Keratinocyte (primary cell): ENCODE measurements around the gene PLCL1. TPM values are rescaled to one million over a fixed set of nuclear protein-coding genes. Genes with fewer than 3 reads are reported as not detected.

Experiments used
- DNase-seq: peaks from one replicate; pipeline ENCODE4 v3.0.0-alpha.2; 2011; ENCODE audit warnings: low read depth, missing footprints, low spot score
- FAIRE-seq: peaks from 2 replicates; lab custom pipeline; 2011; peaks lifted over from hg19 to GRCh38; lab: Jason Lieb, UNC
- H2AFZ ChIP-seq: 2 replicates; pipeline ENCODE4 v1.6.0; 2012; ENCODE audit warnings: low read length, control low read depth, inconsistent platforms; ENCODE audit not compliant: control insufficient read depth
- H3K27ac ChIP-seq: 2 replicates; pipeline ENCODE4 v1.5.1; 2011; ENCODE audit warnings: low read length; ENCODE audit not compliant: control insufficient read depth, insufficient read depth
- H3K27me3 ChIP-seq: 3 replicates; pipeline ENCODE4 v1.6.0; 2011; ENCODE audit warnings: low read length; ENCODE audit not compliant: control insufficient read depth, insufficient read depth; ENCODE audit errors: extremely low read depth
- H3K36me3 ChIP-seq, 2 experiments: 2 replicates in 1 of 2; 3 replicates in 1 of 2; pipeline ENCODE4 v1.5.1; 2011; ENCODE audit warnings: low read length in 2 of 2, mild to moderate bottlenecking in 1 of 2; ENCODE audit not compliant: control insufficient read depth in 2 of 2, insufficient read depth in 2 of 2; ENCODE audit errors: extremely low read depth in 1 of 2
- H3K4me1 ChIP-seq: 3 replicates; pipeline ENCODE4 v1.5.1; 2011; ENCODE audit warnings: low read length; ENCODE audit not compliant: control insufficient read depth, insufficient read depth; ENCODE audit errors: extremely low read depth
- H3K4me2 ChIP-seq: 3 replicates; pipeline ENCODE4 v1.6.0; 2011; ENCODE audit warnings: low read depth, low read length; ENCODE audit not compliant: control insufficient read depth, insufficient read depth; ENCODE audit errors: extremely low read depth
- H3K4me3 ChIP-seq, 3 experiments: fragments of 200-600 bp in 1 of 3; sonication (generic) in 1 of 3; 2 replicates in 2 of 3; 3 replicates in 1 of 3; pipeline ENCODE4 v1.5.1; 2011 to 2016; ENCODE audit warnings: low read length in 3 of 3, mild to moderate bottlenecking in 3 of 3, control low read depth in 2 of 3, inconsistent platforms in 1 of 3, low read depth in 1 of 3, mixed read lengths in 1 of 3, mixed run types in 1 of 3, moderate library complexity in 1 of 3; ENCODE audit not compliant: control insufficient read depth in 2 of 3, insufficient read depth in 2 of 3; ENCODE audit errors: extremely low read depth in 1 of 3
- H3K79me2 ChIP-seq: 2 replicates; pipeline ENCODE4 v1.6.0; 2012; ENCODE audit warnings: low read length; ENCODE audit not compliant: control insufficient read depth, insufficient read depth
- H3K9ac ChIP-seq: 3 replicates; pipeline ENCODE4 v1.6.0; 2011; ENCODE audit warnings: low read length; ENCODE audit not compliant: control insufficient read depth, insufficient read depth; ENCODE audit errors: extremely low read depth
- H3K9me1 ChIP-seq: 3 replicates; pipeline ENCODE4 v1.6.0; 2011; ENCODE audit warnings: low read length; ENCODE audit not compliant: control insufficient read depth, insufficient read depth; ENCODE audit errors: extremely low read depth
- H3K9me3 ChIP-seq: 2 replicates; pipeline ENCODE4 v1.5.1; 2012; ENCODE audit warnings: low read depth, low read length; ENCODE audit not compliant: control insufficient read depth
- H4K20me1 ChIP-seq: 3 replicates; pipeline ENCODE4 v1.6.0; 2011; ENCODE audit warnings: low read length; ENCODE audit not compliant: control insufficient read depth, insufficient read depth; ENCODE audit errors: extremely low read depth
- CTCF ChIP-seq, 3 experiments: IDR thresholded peaks in 1 of 3; conservative IDR thresholded peaks in 1 of 3; optimal IDR thresholded peaks in 1 of 3; 2 replicates in 2 of 3; 3 replicates in 1 of 3; pipeline versions ENCODE3 to v1.5.1; 2011; ENCODE audit warnings: low read length in 3 of 3, mild to moderate bottlenecking in 3 of 3, moderate library complexity in 2 of 3, control low read depth in 1 of 3, inconsistent platforms in 1 of 3; ENCODE audit not compliant: insufficient read depth in 2 of 3; ENCODE audit errors: extremely low read depth in 1 of 3
- EZH2 ChIP-seq: IDR thresholded peaks from one replicate; pipeline ENCODE4 v1.6.1; 2012; ENCODE audit warnings: inconsistent platforms, mild to moderate bottlenecking, low read length, moderate library complexity
- dilution Hi-C: fragments of 300-500 bp; cut with MboI; formaldehyde crosslinking; loops from one replicate; pipeline ENCODE4 v1.7.0; 2020; ENCODE audit warnings: low sequenced_read_pairs; ENCODE audit not compliant: extremely low pct_ligation_motif_present
- polyA plus RNA-seq, 5 experiments: library from polyadenylated mRNA; depleted of rRNA in 3 of 5; stranded (reverse) in 3 of 5; stranded (forward) in 1 of 5; unstranded in 1 of 5; fragments of >200 nt; gene quantifications; 1 replicate in 1 of 5; 2 replicates in 3 of 5; 3 replicates in 1 of 5; pipeline versions ENCODE4 v1.2.1 to v1.2.3, GENCODE V29; 2011 to 2012; ENCODE audit warnings: missing spikeins in 2 of 5, low read depth in 1 of 5, low replicate concordance in 1 of 5

The PLCL1 gene
- polyA plus RNA-seq, 1 donor (not counting 4 experiments of a cell fraction or from before 2014, with no cell fraction given): 0.01 TPM

- Histone ChIP-seq H3K9me1 (no peaks in the 10 kb centered on the region), H3K79me2 (no peaks in the 10 kb centered on the region), H3K4me3 (no peak overlapping the region), H3K27ac (no peak overlapping the region), H3K4me1 (no peaks in the 10 kb centered on the region), H3K27me3 (no peaks in the 10 kb centered on the region), H3K36me3 (no peaks in the 10 kb centered on the region), H3K9ac (no peak overlapping the region), H3K9me3 (no peaks in the 10 kb centered on the region), H2AFZ (no peak overlapping the region), H3K4me2 (no peak overlapping the region), H4K20me1 (no peaks in the 10 kb centered on the region)
- no peak for FAIRE-seq
- dilution Hi-C loops: no loop called here
- no peak for DNase-seq
- TF ChIP-seq CTCF (optimal IDR thresholded peaks at IDR 0.05 in 1 of 3, IDR thresholded peaks at IDR 0.05 in 1 of 3, conservative IDR thresholded peaks at IDR 0.05 in 1 of 3; ENCODE audit: extremely low read depth in 1 of 3, insufficient read depth in 2 of 3, low read length in 3 of 3) (no peak), EZH2 (no peak)
Measured at GRCh38 chr2:197940382-197940781, 136.0 kb downstream of the PLCL1 start.

DNA sequence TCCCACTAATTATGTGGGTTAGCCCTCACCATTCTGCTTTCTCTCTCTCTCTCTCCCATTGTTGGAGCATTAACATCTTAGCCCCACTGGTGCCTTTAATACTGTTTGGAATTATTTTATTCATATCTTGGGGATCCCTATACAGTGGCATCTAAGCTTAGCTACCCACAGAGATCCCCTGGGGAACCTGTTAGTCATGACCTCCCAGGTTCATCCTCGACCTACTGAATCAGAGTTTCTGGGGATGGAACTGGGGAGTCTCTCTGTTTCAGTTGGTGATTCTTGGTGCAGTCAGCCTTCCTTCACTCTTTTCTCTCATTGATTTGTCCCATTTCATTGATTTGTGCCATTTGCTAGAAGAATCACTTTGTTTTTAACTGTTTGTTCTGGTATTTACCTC is 137.3 kb downstream of the PLCL1 start:
- no peaks in the 10 kb centered on the region for H3K9me1 ChIP-seq
- no peak for FAIRE-seq
- dilution Hi-C loops: no loop called here

More for the DNA sequence above, 137.3 kb downstream of the PLCL1 start:
- no peaks in the 10 kb centered on the region for H3K79me2 ChIP-seq
- no peaks in the 10 kb centered on the region for H3K4me1 ChIP-seq
- H3K4me2 ChIP-seq: no peak overlapping the region
- H3K9me3 ChIP-seq: no peaks in the 10 kb centered on the region
- no peak overlapping the region for H2AFZ ChIP-seq
- TF ChIP-seq CTCF (optimal IDR thresholded peaks at IDR 0.05 in 1 of 3, IDR thresholded peaks at IDR 0.05 in 1 of 3, conservative IDR thresholded peaks at IDR 0.05 in 1 of 3; ENCODE audit: extremely low read depth in 1 of 3, insufficient read depth in 2 of 3, low read length in 3 of 3) (no peak), EZH2 (no peak)
- no peaks in the 10 kb centered on the region for H3K36me3 ChIP-seq
- no peaks in the 10 kb centered on the region for H3K27me3 ChIP-seq
- H4K20me1 ChIP-seq: no peaks in the 10 kb centered on the region
- DNase-seq: no peak
- H3K4me3 ChIP-seq: no peak overlapping the region
- no peak overlapping the region for H3K27ac ChIP-seq
- H3K9ac ChIP-seq: no peak overlapping the region
